PC-9 (cell line): ENCODE results near the gene MAP2K5.

Experiments
- CTCF ChIP-seq: fragments of 200-600 bp; sonication (generic); conservative IDR thresholded peaks from 2 replicates; pipeline ENCODE4 v1.6.1; 2017; ENCODE audit warnings: mixed run types, antibody characterized with exemption, mild to moderate bottlenecking, moderate library complexity
- EZH2 ChIP-seq: fragments of 200-600 bp; sonication (generic); IDR thresholded peaks from 2 replicates; pipeline ENCODE4 v1.8.0; 2017; ENCODE audit warnings: antibody characterized with exemption, low read depth

DNA sequence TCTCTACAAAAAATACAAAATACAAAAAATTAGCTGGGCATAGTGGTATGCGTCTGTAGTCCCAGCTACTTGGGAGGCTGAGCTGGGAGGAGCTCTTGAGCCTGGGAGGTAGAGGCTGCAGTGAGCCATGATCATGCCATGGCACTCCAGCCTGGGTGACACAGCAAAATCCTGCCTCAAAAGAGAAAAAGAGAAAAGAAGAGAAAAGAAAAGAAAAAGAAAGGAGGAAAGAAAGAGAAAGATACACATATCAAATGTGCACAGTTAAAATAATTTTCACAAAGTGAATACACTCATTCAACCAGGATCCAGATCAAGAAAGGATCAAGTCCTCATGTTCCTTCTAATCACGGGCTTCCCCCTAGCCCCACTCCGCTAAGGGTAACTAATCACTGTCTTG lies 27.4 kb upstream of the MAP2K5 start:
- TF ChIP-seq CTCF = no peak
- TF ChIP-seq EZH2 = no peak
